Glutamatergic neuron (in vitro differentiated cells): Measurements from ENCODE around the gene BHLHE40. TPM values are rescaled to one million over a fixed set of nuclear protein-coding genes. Genes with fewer than 3 reads are reported as not detected.

Source experiments
- DNase-seq: peaks from one replicate; pipeline ENCODE4 v3.0.0; 2022
- H3K27ac Mint-ChIP-seq: one replicate; pipeline ENCODE4 v1.8.0; 2020; ENCODE audit warnings: mild to moderate bottlenecking, mixed read lengths, inconsistent platforms; ENCODE audit not compliant: unreplicated experiment
- H3K27me3 Mint-ChIP-seq: one replicate; pipeline ENCODE4 v1.8.0; 2020; ENCODE audit warnings: mild to moderate bottlenecking, moderate library complexity, mixed read lengths, inconsistent platforms; ENCODE audit not compliant: unreplicated experiment
- H3K36me3 Mint-ChIP-seq: one replicate; pipeline ENCODE4 v1.8.0; 2020; ENCODE audit warnings: mild to moderate bottlenecking, mixed read lengths, inconsistent platforms; ENCODE audit not compliant: unreplicated experiment
- H3K4me1 Mint-ChIP-seq: one replicate; pipeline ENCODE4 v1.8.0; 2020; ENCODE audit warnings: mild to moderate bottlenecking, low read depth, mixed read lengths, inconsistent platforms; ENCODE audit not compliant: unreplicated experiment
- H3K4me3 Mint-ChIP-seq: one replicate; pipeline ENCODE4 v1.8.0; 2020; ENCODE audit warnings: mild to moderate bottlenecking, mixed read lengths, inconsistent platforms; ENCODE audit not compliant: unreplicated experiment
- H3K9me3 Mint-ChIP-seq: one replicate; pipeline ENCODE4 v1.8.0; 2020; ENCODE audit warnings: mild to moderate bottlenecking, moderate library complexity, mixed read lengths, inconsistent platforms; ENCODE audit not compliant: unreplicated experiment
- CTCF ChIP-seq: fragments of 200-600 bp; sonication (generic); IDR thresholded peaks from one replicate; pipeline ENCODE4 v1.5.0; 2021; ENCODE audit not compliant: partially characterized antibody, unreplicated experiment
- total RNA-seq: library from RNA; stranded (reverse); fragmentation: NEBNext Ultra II Directional; extraction: Animal tissue kit (Norgen Biotek cat#: 25700); gene quantifications from one replicate; pipeline ENCODE4 v1.2.1, GENCODE V29; 2021; ENCODE audit not compliant: unreplicated experiment

BHLHE40 gene
- total RNA-seq, 1 donor from 2014 or later: 0.22 TPM

- Mint-ChIP-seq H3K27ac (no peak overlapping the region), H3K27me3 (peaks cover 6% of the 10 kb centered on the region), H3K36me3 (no peaks in the 10 kb centered on the region)
These were observed 34.0 kb downstream of the BHLHE40 start for GRCh38 chr3:5013021-5013906.

GRCh38 chr3:5014391-5014790, 35.2 kb downstream of the BHLHE40 start:
- Mint-ChIP-seq H3K9me3 (peaks cover 2% of the 10 kb centered on the region), H3K36me3 (no peaks in the 10 kb centered on the region), H3K27ac (no peak overlapping the region), H3K4me3 (no peak overlapping the region), H3K4me1 (no peaks in the 10 kb centered on the region), H3K27me3 (peaks cover 6% of the 10 kb centered on the region)
- no peak for TF ChIP-seq CTCF
- no peak for DNase-seq

More at GRCh38 chr3:5013021-5013906, 34.0 kb downstream of the BHLHE40 start:
- no peaks in the 10 kb centered on the region for H3K9me3 Mint-ChIP-seq
- H3K4me1 Mint-ChIP-seq: no peaks in the 10 kb centered on the region
- no peak for DNase-seq
- H3K4me3 Mint-ChIP-seq: no peak overlapping the region
- no peak for TF ChIP-seq CTCF

DNA sequence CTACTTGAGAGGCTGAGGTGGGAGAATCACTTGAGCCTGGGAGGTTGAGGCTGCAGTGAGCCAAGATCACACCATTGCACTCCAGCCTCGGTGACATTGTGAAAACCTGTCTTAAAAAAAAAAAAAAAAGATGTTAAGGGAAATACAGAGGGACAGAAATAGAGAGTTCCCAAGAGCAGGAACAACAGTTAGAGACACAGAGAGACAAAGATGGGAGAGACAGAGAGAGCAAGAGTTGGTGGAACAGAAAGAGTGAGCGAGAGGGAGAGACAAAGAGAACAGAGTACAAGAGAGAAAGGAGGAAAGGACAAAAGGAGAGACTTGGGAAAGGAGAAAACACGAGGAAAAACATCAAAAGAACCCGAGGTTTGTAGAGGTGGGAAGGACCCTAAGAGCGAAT, 35.8 kb downstream of the BHLHE40 start:
- no peak for TF ChIP-seq CTCF
- H3K4me1 Mint-ChIP-seq: no peaks in the 10 kb centered on the region
- peaks cover 6% of the 10 kb centered on the region for H3K27me3 Mint-ChIP-seq
- no peak for DNase-seq
- no peaks in the 10 kb centered on the region for H3K36me3 Mint-ChIP-seq
- H3K4me3 Mint-ChIP-seq: no peak overlapping the region
- peaks cover 3% of the 10 kb centered on the region for H3K9me3 Mint-ChIP-seq
- H3K27ac Mint-ChIP-seq: no peak overlapping the region

DNA sequence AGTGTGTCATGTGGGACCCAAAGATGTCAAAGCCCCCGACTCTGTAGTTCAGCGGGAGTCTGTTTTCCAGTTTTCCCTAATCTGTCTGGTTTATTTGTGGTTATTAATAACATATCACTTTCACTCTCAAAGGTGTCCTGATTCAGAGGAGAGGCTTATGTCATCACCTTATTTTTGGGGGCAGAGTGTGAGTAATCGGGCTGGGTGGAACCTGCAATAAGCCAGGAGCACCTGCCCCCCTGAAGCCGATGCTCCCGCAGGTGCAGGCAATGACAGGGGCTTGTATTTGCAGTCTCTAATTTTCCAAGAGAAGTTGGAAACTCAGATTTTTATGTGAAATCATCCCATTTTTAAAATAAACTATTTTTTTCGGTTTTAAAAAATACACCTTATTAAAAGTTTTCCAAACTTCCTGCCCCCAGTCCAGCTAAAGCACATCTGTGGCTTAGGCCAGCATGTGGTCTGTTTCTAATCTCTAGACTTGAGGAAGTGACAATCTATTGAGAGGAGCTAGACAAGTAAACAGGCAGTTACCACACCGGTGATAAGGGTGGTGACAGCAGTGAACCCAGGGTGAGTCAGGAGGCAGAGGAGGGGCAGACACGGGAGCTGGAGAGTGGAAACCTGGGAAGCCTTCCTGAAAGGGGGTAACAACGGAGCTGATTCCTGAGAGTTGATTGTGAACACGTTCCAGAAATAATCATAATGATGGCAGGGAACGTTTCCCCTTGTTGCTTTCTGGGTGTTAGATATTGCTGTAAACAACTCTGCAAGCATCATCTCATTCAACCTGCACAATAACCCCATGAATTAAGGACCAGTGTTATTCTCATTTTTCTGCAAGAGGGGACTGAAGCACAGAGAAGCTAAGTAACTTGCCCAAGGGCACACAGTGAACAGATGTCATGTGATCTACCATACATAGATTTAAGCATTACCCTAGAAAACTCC, 37.2 kb downstream of the BHLHE40 start:
- Mint-ChIP-seq H3K36me3 (no peaks in the 10 kb centered on the region), H3K27ac (no peak overlapping the region), H3K27me3 (peaks cover 6% of the 10 kb centered on the region), H3K4me1 (no peaks in the 10 kb centered on the region), H3K9me3 (peaks cover 3% of the 10 kb centered on the region), H3K4me3 (no peak overlapping the region)
- no peak for DNase-seq
- no peak for TF ChIP-seq CTCF
